ENCODE data around the gene BACH2. TPM values are rescaled to one million over a fixed set of nuclear protein-coding genes. Genes with fewer than 3 reads are reported as not detected.
A peak's percentile ranks its signal among the peaks of the same experiment; 100 is the strongest.

Gene BACH2
- total and polyA plus RNA-seq, 2 of the 4 experiments (the other 2 are of a cell fraction) = 1.3 to 1.4 TPM

DNA sequence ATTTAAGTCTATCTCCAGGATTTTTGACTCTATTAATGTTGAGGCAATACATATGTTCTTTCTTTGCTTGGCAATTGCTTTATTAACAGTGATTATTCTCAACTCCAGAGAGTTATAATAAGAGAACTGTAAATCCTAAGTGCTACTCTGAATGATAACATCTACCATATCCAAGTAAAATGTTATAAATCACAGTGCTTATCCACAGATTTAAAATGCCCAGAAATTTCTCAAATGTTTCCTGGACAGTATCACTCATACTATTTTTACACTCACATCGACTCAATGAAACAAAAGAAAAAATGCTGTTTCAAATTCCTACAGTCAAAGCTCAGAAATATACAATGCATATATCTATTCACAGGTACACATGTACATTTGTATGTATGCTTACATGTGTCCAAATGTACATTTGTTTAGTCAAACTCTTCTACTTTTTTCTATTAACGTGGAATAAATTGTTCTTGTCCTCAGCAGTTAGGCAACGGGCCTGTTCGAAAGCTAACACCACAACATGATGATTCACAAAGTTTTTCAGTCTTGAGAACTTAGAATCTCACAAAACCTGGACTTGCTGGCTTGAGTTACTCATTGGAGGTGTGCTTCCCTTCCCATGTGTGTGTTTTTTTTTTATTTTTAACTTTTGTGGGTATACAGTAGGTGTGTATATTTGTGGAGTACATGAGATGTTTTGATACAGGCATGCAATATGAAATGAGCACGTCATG, 209.4 kb downstream of the BACH2 start:
- Histone ChIP-seq H2AK5ac (ENCODE audit: low read depth, low read length) (no peak overlapping the region), H3K4me3 (ENCODE audit: insufficient read depth, low read depth, low read length) (no peak overlapping the region), H3K14ac (replicated peaks; ENCODE audit: low read depth, low read length) (no peak overlapping the region), H4K5ac (ENCODE audit: low read depth, low read length) (no peak overlapping the region), H2BK20ac (ENCODE audit: low read depth, low read length) (no peak overlapping the region), H3K36me3 (ENCODE audit: control insufficient read depth, insufficient read depth, low read length) (no peaks in the 10 kb centered on the region), H3K56ac (ENCODE audit: extremely low read depth, insufficient read depth, low read length) (no peak overlapping the region), H3K27ac (ENCODE audit: insufficient read depth, low read length) (no peak overlapping the region), H2BK5ac (ENCODE audit: low read depth, low read length, poor library complexity, severe bottlenecking) (no peak overlapping the region), H3K23ac (ENCODE audit: low read depth, low read length) (no peak overlapping the region), H3K27me3 (ENCODE audit: control insufficient read depth, insufficient read depth, low read length) (no peaks in the 10 kb centered on the region), H2BK15ac (ENCODE audit: low read depth, low read length) (no peak overlapping the region), H2AK9ac (replicated peaks; ENCODE audit: low read depth, low read length, poor library complexity) (no peak overlapping the region), H4K8ac (ENCODE audit: low read depth in 2 of 2, low read length in 2 of 2) (no peak overlapping the region), H3K18ac (ENCODE audit: low read depth, low read length) (no peak overlapping the region), H3K4me2 (ENCODE audit: low read depth, low read length) (no peak overlapping the region), H2BK120ac (ENCODE audit: low read depth, low read length) (peak overlapping the region; percentile 45; the same call in 1 of the 2 replicates), H3K4ac (ENCODE audit: low read depth, low read length) (no peak overlapping the region), H3K79me1 (ENCODE audit: low read depth in 1 of 2, low read length in 2 of 2) (no peaks in the 10 kb centered on the region), H3K9ac (ENCODE audit: low read depth, low read length) (no peak overlapping the region), H3K9me3 (ENCODE audit: control insufficient read depth, insufficient read depth, low read length) (no peaks in the 10 kb centered on the region), H2AFZ (replicated peaks; ENCODE audit: low read length, poor library complexity) (no peak overlapping the region), H4K91ac (ENCODE audit: insufficient read depth, low read depth, low read length) (no peak overlapping the region), H4K20me1 (ENCODE audit: insufficient read depth, low read length) (no peaks in the 10 kb centered on the region), H3K4me1 (ENCODE audit: control insufficient read depth, insufficient read depth, low read length) (peaks cover 2% of the 10 kb centered on the region), H3K9me1 (ENCODE audit: insufficient read depth, low read length) (no peaks in the 10 kb centered on the region)
- WGBS, 2 experiments (ENCODE audit: extremely low coverage in 2 of 2, insufficient read length in 1 of 2) = no CpG with 5 or more reads among the region's 5 CpGs
- TF ChIP-seq NFE2L2 (IDR thresholded peaks at IDR 0.05; ENCODE audit: low read depth, low read length) = no peak
- ATAC-seq (ENCODE audit: low read depth) (no peak), DNase-seq (peak; percentile 64)
- ChIA-PET POLR2A (ENCODE audit: unreplicated experiment) (no interaction called here), CTCF (no interaction called here)
- in situ Hi-C loops (cut with MboI; ENCODE audit: low sequenced_read_pairs) (no loop called here), intact Hi-C loops (cut with micrococcal nuclease) (no loop called here), dilution Hi-C loops (cut with HindIII; ENCODE audit: low sequenced_read_pairs, unreplicated experiment) (no loop called here)
- no TSS peak for BruUV-seq (replicated peaks)
